K562 (cell line): Measurements from ENCODE around the gene COL11A2. TPM values are rescaled to one million over a fixed set of nuclear protein-coding genes. Genes with fewer than 3 reads are reported as not detected.

Source experiments
- CREB1 ChIP-seq, 2 experiments: sonication (generic) in 1 of 2; formaldehyde crosslinking in 1 of 2; IDR thresholded peaks; 2 replicates each; pipeline versions ENCODE4 v1.6.1 to v1.8.0; 2012 to 2022; ENCODE audit warnings: inconsistent platforms in 1 of 2, mild to moderate bottlenecking in 1 of 2, missing genetic modification reagents in 1 of 2, moderate library complexity in 1 of 2
- ESRRA ChIP-seq: fragments of 450-650 bp; IDR thresholded peaks from 2 replicates; pipeline ENCODE4 v1.6.1; 2014; ENCODE audit warnings: low read depth, mild to moderate bottlenecking, moderate library complexity, borderline replicate concordance
- FOXM1 ChIP-seq, 2 experiments: fragments of 450-650 bp in 1 of 2; sonication (generic) in 1 of 2; formaldehyde crosslinking in 1 of 2; IDR thresholded peaks; 2 replicates each; pipeline versions ENCODE4 v1.6.1 to v1.9.0; 2017 to 2022; ENCODE audit warnings: low read depth in 2 of 2, mild to moderate bottlenecking in 2 of 2, missing genetic modification reagents in 1 of 2, moderate library complexity in 1 of 2
- L3MBTL2 ChIP-seq: fragments of 450-650 bp; IDR thresholded peaks from 2 replicates; pipeline ENCODE4 v1.6.1; 2016; ENCODE audit warnings: mild to moderate bottlenecking, moderate library complexity
- POLR2G ChIP-seq: fragments of 200-400 bp; formaldehyde crosslinking; IDR thresholded peaks from 2 replicates; pipeline ENCODE4 v1.6.1; 2017; ENCODE audit warnings: low read depth, mild to moderate bottlenecking, antibody characterized with exemption, low read length, moderate library complexity
- ZEB2 ChIP-seq: fragments of 450-650 bp; IDR thresholded peaks from 2 replicates; pipeline ENCODE4 v1.6.1; 2016
- ZFP1 ChIP-seq: fragments of 450-650 bp; formaldehyde crosslinking; IDR thresholded peaks from 2 replicates; pipeline ENCODE4 v1.4.0; 2020; ENCODE audit warnings: mild to moderate bottlenecking, mixed read lengths
- ZNF12 ChIP-seq: sonication (generic); formaldehyde crosslinking; IDR thresholded peaks from 2 replicates; pipeline ENCODE4 v1.4.0; 2020; ENCODE audit warnings: mild to moderate bottlenecking, missing genetic modification reagents
- ZNF184 ChIP-seq: sonication (generic); formaldehyde crosslinking; IDR thresholded peaks from 2 replicates; pipeline ENCODE4 v1.5.0; 2020; ENCODE audit warnings: missing genetic modification reagents
- ZNF263 ChIP-seq: sonication (generic); formaldehyde crosslinking; IDR thresholded peaks from 2 replicates; pipeline ENCODE4 v1.8.0; 2022; ENCODE audit warnings: mild to moderate bottlenecking, missing genetic modification reagents, borderline replicate concordance
- ZNF707 ChIP-seq: fragments of 250-450 bp; sonication (Bioruptor Pico); conservative IDR thresholded peaks from 2 replicates; pipeline ENCODE4 v1.8.0; 2022; ENCODE audit warnings: inconsistent platforms, mild to moderate bottlenecking, moderate library complexity
- ZNF764 ChIP-seq: fragments of 250-450 bp; sonication (Bioruptor Pico); IDR thresholded peaks from 2 replicates; pipeline ENCODE4 v1.4.0; 2020; ENCODE audit warnings: low read depth, mild to moderate bottlenecking, moderate library complexity
- ZSCAN29 ChIP-seq: fragments of 450-650 bp; IDR thresholded peaks from 2 replicates; pipeline ENCODE4 v1.6.1; 2017
- polyA plus RNA-seq, 8 experiments: library from polyadenylated mRNA; depleted of rRNA in 4 of 8; stranded (reverse) in 5 of 8; unstranded in 3 of 8; fragments of >200 nt; fragmentation: Nextera tagmentation in 2 of 8; fragmentation: Illumina TruSeq in 1 of 8; extraction: Ambion mirVana in 2 of 8; extraction: Trizol in 1 of 8; gene quantifications; 2 replicates each; pipeline versions ENCODE4 v1.2.1 to v1.2.3, GENCODE V29; 2011 to 2014; ENCODE audit warnings: inconsistent platforms in 1 of 8, missing spikeins in 1 of 8
- total RNA-seq, 7 experiments: library from RNA; depleted of rRNA in 6 of 7; stranded (reverse); fragments of >200 nt in 6 of 7; fragmentation: Illumina TruSeq in 2 of 7; extraction: Trizol in 2 of 7; gene quantifications; 2 replicates each; pipeline versions ENCODE4 v1.2.1 to v1.2.3, GENCODE V29; 2011 to 2021; ENCODE audit warnings: low replicate concordance in 1 of 7
- TF ChIP-seq, protein P1 (sequence below): sonication (generic); formaldehyde crosslinking; IDR thresholded peaks from 2 replicates; pipeline ENCODE4 v1.8.0; 2022; ENCODE audit warnings: missing genetic modification reagents, mild to moderate bottlenecking, moderate library complexity, borderline replicate concordance
- TF ChIP-seq, protein P2 (sequence below), 2 experiments: IDR thresholded peaks; 2 replicates each; pipeline ENCODE4 v1.6.1; 2011; ENCODE audit warnings: borderline replicate concordance in 1 of 2, control low read depth in 1 of 2, low read depth in 1 of 2, low read length in 1 of 2, mild to moderate bottlenecking in 1 of 2, mixed read lengths in 1 of 2, moderate library complexity in 1 of 2; ENCODE audit not compliant: insufficient read depth in 1 of 2, insufficient read length in 1 of 2, poor library complexity in 1 of 2, severe bottlenecking in 1 of 2; ENCODE audit errors: extremely low read depth in 1 of 2
- TF ChIP-seq, protein P3 (sequence below), 3 experiments: fragments of 200-800 bp in 1 of 3; sonication (Bioruptor generic) in 1 of 3; sonication (generic) in 1 of 3; formaldehyde crosslinking in 1 of 3; IDR thresholded peaks; 2 replicates each; pipeline versions ENCODE4 v1.6.1 to v1.8.0; 2016 to 2022; ENCODE audit warnings: mild to moderate bottlenecking in 2 of 3, missing compliant biosample characterization in 2 of 3, missing genetic modification characterization in 2 of 3, missing genetic modification reagents in 1 of 3
- TF ChIP-seq, protein P4 (sequence below): IDR thresholded peaks from 2 replicates; pipeline ENCODE4 v1.6.1; 2014; ENCODE audit warnings: antibody characterized with exemption
- TF ChIP-seq, protein P5 (sequence below): sonication (generic); formaldehyde crosslinking; IDR thresholded peaks from 2 replicates; pipeline ENCODE4 v1.8.0; 2022; ENCODE audit warnings: mild to moderate bottlenecking, missing genetic modification reagents
- TF ChIP-seq, protein P6 (sequence below): sonication (generic); formaldehyde crosslinking; IDR thresholded peaks from 2 replicates; pipeline ENCODE4 v1.9.0; 2022; ENCODE audit warnings: mild to moderate bottlenecking, missing genetic modification reagents

Gene COL11A2
- total and polyA plus RNA-seq, 9 of the 15 experiments (the other 6 are each of a cell fraction or from before 2014, with no cell fraction given) = 0.04 to 0.35 (median 0.09) TPM; not detected in 1

DNA sequence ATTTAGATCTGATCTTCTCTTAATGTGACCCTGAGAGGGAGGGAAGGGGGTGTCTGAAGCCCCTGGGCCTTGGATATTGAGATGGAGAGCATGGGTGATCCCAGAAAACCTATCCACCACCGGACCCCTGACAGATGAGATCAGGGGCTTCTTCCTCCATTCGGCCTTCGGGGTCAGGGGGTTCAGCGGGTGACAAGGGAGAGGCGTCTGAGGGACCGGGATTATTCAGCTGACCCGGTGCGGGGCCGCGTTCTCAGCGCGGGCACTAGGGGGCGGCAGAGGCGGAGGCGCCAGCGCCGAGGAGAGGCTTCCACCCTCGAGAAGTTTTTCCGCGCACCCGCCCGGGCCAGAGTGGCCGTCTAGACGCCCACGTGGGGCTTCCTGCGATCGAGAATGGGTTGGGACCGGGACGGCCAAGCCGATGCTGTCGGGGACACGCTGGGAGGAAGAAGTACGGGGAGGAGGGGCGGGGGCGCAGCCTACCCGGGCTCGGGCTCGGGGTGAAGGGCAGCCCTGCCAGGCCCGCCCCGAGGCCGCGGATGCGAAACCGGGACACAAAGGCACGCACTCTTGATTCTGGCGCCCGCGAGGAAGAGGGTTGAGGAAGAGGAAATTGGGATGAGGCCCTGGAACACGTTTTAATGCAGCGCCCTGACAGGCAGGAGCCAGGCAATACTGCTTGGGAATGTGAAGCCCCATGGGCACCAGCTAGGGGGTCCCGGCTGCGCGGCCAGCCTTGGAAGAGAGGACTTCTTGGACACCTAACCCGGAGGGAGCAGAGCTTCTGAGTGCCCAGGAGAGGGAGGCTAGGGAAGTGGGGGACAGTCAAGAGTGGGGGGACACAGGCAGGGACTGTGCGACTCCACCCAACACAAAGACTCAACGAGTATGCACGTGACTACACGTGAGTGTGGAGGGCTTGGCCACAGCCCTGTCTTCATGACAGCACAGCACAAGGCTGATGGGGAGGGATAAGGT is 30.6 kb downstream of the COL11A2 start (continued):
- TF ChIP-seq, protein P1, sequence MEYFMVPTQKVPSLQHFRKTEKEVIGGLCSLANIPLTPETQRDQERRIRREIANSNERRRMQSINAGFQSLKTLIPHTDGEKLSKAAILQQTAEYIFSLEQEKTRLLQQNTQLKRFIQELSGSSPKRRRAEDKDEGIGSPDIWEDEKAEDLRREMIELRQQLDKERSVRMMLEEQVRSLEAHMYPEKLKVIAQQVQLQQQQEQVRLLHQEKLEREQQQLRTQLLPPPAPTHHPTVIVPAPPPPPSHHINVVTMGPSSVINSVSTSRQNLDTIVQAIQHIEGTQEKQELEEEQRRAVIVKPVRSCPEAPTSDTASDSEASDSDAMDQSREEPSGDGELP (CRISPR knock-in tag) = peak; percentile 87
- TF ChIP-seq ESRRA (0 out of 2 replicates have a peak, but pooled peaks have one; percentile 29), L3MBTL2 (peak; percentile 85), ZNF764 (CRISPR knock-in tag) (no peak), ZFP1 (no peak), ZSCAN29 (peak; percentile 64; the same call in 1 of the 2 replicates), ZNF184 (CRISPR knock-in tag) (no peak), FOXM1 (IDR thresholded peaks at IDR 0.05; ENCODE audit: low read depth) (no peak), FOXM1 (CRISPR knock-in tag; IDR thresholded peaks at IDR 0.05; ENCODE audit: low read depth) (0 out of 2 replicates have a peak, but pooled peaks have one; percentile 39), ZNF263 (CRISPR knock-in tag) (0 out of 2 replicates have a peak, but pooled peaks have one; percentile 14), ZNF707 (no peak), ZNF12 (CRISPR knock-in tag) (0 out of 2 replicates have a peak, but pooled peaks have one; percentile 17), CREB1 (IDR thresholded peaks at IDR 0.05) (no peak), CREB1 (CRISPR knock-in tag; IDR thresholded peaks at IDR 0.05) (no peak), ZEB2 (no peak), POLR2G (peak; percentile 69)
- TF ChIP-seq, protein P2, sequence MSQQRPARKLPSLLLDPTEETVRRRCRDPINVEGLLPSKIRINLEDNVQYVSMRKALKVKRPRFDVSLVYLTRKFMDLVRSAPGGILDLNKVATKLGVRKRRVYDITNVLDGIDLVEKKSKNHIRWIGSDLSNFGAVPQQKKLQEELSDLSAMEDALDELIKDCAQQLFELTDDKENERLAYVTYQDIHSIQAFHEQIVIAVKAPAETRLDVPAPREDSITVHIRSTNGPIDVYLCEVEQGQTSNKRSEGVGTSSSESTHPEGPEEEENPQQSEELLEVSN (IDR thresholded peaks at IDR 0.05; ENCODE audit: borderline replicate concordance in 1 of 2, extremely low read depth in 1 of 2, insufficient read depth in 1 of 2, insufficient read length in 1 of 2, low read depth in 1 of 2, low read length in 1 of 2, poor library complexity in 1 of 2, severe bottlenecking in 1 of 2) = peak; percentile 57 to 85
- TF ChIP-seq, protein P3, sequence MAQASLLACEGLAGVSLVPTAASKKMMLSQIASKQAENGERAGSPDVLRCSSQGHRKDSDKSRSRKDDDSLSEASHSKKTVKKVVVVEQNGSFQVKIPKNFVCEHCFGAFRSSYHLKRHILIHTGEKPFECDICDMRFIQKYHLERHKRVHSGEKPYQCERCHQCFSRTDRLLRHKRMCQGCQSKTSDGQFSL (CRISPR knock-in tag; IDR thresholded peaks at IDR 0.05) = 0 out of 2 replicates have a peak, but pooled peaks have one; percentile 30
- TF ChIP-seq, protein P3 (tag; IDR thresholded peaks at IDR 0.05) = no peak
- TF ChIP-seq, protein P4, sequence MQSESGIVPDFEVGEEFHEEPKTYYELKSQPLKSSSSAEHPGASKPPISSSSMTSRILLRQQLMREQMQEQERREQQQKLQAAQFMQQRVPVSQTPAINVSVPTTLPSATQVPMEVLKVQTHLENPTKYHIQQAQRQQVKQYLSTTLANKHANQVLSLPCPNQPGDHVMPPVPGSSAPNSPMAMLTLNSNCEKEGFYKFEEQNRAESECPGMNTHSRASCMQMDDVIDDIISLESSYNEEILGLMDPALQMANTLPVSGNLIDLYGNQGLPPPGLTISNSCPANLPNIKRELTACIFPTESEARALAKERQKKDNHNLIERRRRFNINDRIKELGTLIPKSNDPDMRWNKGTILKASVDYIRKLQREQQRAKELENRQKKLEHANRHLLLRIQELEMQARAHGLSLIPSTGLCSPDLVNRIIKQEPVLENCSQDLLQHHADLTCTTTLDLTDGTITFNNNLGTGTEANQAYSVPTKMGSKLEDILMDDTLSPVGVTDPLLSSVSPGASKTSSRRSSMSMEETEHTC = no peak
- TF ChIP-seq, protein P5, sequence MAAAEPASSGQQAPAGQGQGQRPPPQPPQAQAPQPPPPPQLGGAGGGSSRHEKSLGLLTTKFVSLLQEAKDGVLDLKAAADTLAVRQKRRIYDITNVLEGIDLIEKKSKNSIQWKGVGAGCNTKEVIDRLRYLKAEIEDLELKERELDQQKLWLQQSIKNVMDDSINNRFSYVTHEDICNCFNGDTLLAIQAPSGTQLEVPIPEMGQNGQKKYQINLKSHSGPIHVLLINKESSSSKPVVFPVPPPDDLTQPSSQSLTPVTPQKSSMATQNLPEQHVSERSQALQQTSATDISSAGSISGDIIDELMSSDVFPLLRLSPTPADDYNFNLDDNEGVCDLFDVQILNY (CRISPR knock-in tag) = no peak
- TF ChIP-seq, protein P6, sequence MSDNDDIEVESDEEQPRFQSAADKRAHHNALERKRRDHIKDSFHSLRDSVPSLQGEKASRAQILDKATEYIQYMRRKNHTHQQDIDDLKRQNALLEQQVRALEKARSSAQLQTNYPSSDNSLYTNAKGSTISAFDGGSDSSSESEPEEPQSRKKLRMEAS (CRISPR knock-in tag) = 0 out of 2 replicates have a peak, but pooled peaks have one; percentile 11
